Body of pancreas (tissue), 4 donors: ENCODE measurements around the gene RCCD1. TPM values are rescaled to one million over a fixed set of nuclear protein-coding genes. Genes with fewer than 3 reads are reported as not detected.
A peak's percentile ranks its signal among the peaks of the same experiment; 100 is the strongest.

Source experiments
- ATAC-seq: fragments of 150-250 bp; one replicate; pipeline ENCODE4 v1.9.1; 2016
- DNase-seq, 4 donors: peaks; one replicate each; pipeline ENCODE4 v3.0.0-alpha.2; 2019
- H3K27ac ChIP-seq, 4 donors: fragments of 200-600 bp; sonication (generic); 1 replicate in 3 of 4; 2 replicates in 1 of 4; pipeline versions ENCODE4 v1.5.1 to v1.6.1; 2016 to 2019; ENCODE audit warnings: mild to moderate bottlenecking in 1 of 4, mixed read lengths in 1 of 4, moderate library complexity in 1 of 4
- H3K27me3 ChIP-seq, 2 donors: fragments of 200-600 bp; sonication (generic); one replicate each; pipeline ENCODE4 v1.6.0; 2016; ENCODE audit warnings: mild to moderate bottlenecking in 1 of 2
- H3K36me3 ChIP-seq, 2 donors: fragments of 200-600 bp; sonication (generic); replicated peaks in 1 of 2; 2 replicates each; pipeline ENCODE4 v1.5.1; 2016; ENCODE audit warnings: low read depth in 2 of 2; ENCODE audit not compliant: insufficient read depth in 1 of 2
- H3K4me1 ChIP-seq: fragments of 200-600 bp; sonication (generic); one replicate; pipeline ENCODE4 v1.6.0; 2016
- H3K4me3 ChIP-seq, 2 donors: fragments of 200-600 bp; sonication (generic); 1 replicate in 1 of 2; 2 replicates in 1 of 2; pipeline ENCODE4 v1.5.1; 2016 to 2019
- H3K9me3 ChIP-seq, 3 donors: fragments of 200-600 bp; sonication (generic); 1 replicate in 2 of 3; 2 replicates in 1 of 3; pipeline ENCODE4 v1.5.1; 2016
- POLR2A ChIP-seq, 3 donors: fragments of 450-650 bp; IDR thresholded peaks; one replicate each; pipeline ENCODE4 v1.6.1; 2016; ENCODE audit warnings: antibody characterized with exemption in 3 of 3, mild to moderate bottlenecking in 2 of 3
- WGBS, 2 donors: methylation state at CpG; one replicate each; pipeline ENCODE4 v1.1.5; 2017; 5-methylcytosine and 5-hydroxymethylcytosine counted together
- intact Hi-C: fragments of 100-400 bp; cut with DNase I; formaldehyde crosslinking; loops from one replicate; pipeline ENCODE4 v1.15.1; 2023
- small RNA-seq: library from RNA; depleted of rRNA; stranded (forward); fragments of <200 nt; gene quantifications from one replicate; pipeline ENCODE3, GENCODE V24; 2016
- total RNA-seq, 2 donors: library from RNA; depleted of rRNA; stranded (reverse); fragments of >200 nt; gene quantifications; one replicate each; pipeline ENCODE4 v1.1.0, GENCODE V29; 2016
- TF ChIP-seq, protein P1 (sequence below), 7 experiments: fragments of 450-650 bp in 4 of 7; fragments of 200-600 bp in 3 of 7; sonication (generic) in 3 of 7; IDR thresholded peaks; one replicate each; pipeline ENCODE4 v1.5.1; 2016 to 2019; ENCODE audit warnings: antibody characterized with exemption in 7 of 7

Gene RCCD1
- total RNA-seq, 2 donors from 2014 or later: 13.7 to 21.4 TPM

DNA sequence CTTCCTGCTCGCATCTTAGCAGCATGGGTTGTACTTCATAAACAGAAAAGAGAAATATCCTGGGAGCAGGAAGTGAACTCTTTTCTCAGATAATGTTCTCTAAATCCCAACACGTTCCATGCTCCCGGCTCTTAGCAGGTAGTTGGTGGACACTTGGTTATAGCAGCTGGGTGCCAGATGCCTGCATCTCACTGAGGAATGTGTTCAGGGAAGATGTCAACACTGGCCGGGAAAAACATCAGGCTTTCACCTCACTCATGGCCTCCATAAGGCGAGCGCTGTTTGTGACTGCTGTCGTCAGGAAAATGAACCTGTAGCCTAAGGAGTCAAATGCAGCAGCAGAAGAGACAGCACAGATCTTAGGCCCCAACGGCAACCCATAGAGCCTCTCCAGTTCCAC lies 44.1 kb downstream of the RCCD1 start:
- TF ChIP-seq, protein P1, sequence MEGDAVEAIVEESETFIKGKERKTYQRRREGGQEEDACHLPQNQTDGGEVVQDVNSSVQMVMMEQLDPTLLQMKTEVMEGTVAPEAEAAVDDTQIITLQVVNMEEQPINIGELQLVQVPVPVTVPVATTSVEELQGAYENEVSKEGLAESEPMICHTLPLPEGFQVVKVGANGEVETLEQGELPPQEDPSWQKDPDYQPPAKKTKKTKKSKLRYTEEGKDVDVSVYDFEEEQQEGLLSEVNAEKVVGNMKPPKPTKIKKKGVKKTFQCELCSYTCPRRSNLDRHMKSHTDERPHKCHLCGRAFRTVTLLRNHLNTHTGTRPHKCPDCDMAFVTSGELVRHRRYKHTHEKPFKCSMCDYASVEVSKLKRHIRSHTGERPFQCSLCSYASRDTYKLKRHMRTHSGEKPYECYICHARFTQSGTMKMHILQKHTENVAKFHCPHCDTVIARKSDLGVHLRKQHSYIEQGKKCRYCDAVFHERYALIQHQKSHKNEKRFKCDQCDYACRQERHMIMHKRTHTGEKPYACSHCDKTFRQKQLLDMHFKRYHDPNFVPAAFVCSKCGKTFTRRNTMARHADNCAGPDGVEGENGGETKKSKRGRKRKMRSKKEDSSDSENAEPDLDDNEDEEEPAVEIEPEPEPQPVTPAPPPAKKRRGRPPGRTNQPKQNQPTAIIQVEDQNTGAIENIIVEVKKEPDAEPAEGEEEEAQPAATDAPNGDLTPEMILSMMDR (IDR thresholded peaks at IDR 0.05): no peak
- TF ChIP-seq POLR2A (IDR thresholded peaks at IDR 0.05): no peak
- 90 to 91% methylated on average over 8 of the region's 8 CpGs for WGBS, 2 donors

DNA sequence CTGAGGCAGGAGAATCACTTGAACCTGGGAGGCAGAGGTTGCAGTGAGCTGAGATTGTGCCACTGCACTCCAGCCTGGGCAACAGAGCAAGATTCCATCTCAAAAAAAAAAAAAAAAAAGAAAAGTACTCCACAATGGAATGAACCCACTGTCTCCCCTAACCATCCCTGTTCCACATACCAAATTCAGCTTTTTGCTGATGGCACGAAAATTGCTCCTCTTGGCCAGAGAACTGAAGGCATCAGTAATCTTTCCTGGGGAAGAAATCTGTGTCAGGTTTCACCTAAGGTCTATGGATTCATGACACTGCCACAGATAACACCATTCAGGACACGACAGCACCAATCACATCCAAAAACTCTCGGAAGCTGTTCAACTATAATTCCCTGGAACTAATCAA lies 46.5 kb downstream of the RCCD1 start:
- WGBS, 2 donors: 96 to 97% methylated on average over 3 of the region's 3 CpGs
- peaks cover 0 to 17% of the 10 kb centered on the region in 2 donors for H3K36me3 ChIP-seq
- no peaks in the 10 kb centered on the region for H3K9me3 ChIP-seq
- intact Hi-C loops: no loop called here
- H3K4me3 ChIP-seq: no peak overlapping the region
- no peak for ATAC-seq
- no peaks in the 10 kb centered on the region for H3K4me1 ChIP-seq
- DNase-seq: no peak
- H3K27ac ChIP-seq: no peak overlapping the region
- TF ChIP-seq POLR2A (IDR thresholded peaks at IDR 0.05): no peak
- TF ChIP-seq, protein P1 (IDR thresholded peaks at IDR 0.05): no peak
- H3K27me3 ChIP-seq: no peaks in the 10 kb centered on the region

More for the DNA sequence above, 44.1 kb downstream of the RCCD1 start:
- no peak for DNase-seq
- H3K27ac ChIP-seq: no peak overlapping the region
- H3K36me3 ChIP-seq: peaks cover 0 to 9% of the 10 kb centered on the region in 2 donors
- no peak overlapping the region for H3K4me3 ChIP-seq
- no peaks in the 10 kb centered on the region for H3K9me3 ChIP-seq
- H3K4me1 ChIP-seq: peaks cover 10% of the 10 kb centered on the region
- H3K27me3 ChIP-seq: no peaks in the 10 kb centered on the region
- no peak for ATAC-seq
- intact Hi-C loops: no loop called here

DNA sequence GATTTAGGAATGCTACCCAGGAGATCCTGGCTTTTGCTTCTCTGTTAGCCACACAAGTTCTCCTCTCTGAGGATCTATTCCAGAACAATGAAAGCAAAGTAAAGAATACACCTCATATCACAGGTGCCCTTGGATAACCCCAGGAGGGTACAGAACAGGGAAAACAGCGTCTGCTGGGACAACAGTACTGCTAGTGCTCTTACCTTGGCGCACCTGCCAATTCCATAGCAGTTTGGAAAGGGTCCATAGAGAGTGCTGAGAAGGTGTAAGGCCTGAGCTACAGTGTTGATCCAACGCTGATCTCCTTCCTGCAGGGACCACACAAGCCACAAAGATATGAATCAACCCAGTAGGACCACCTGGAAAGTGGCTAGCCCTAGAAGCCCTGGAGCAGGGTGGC lies 52.6 kb downstream of the RCCD1 start:
- Histone ChIP-seq H3K27ac (no peak overlapping the region), H3K27me3 (no peaks in the 10 kb centered on the region), H3K4me1 (peaks cover 16% of the 10 kb centered on the region), H3K9me3 (no peaks in the 10 kb centered on the region), H3K4me3 (no peak overlapping the region), H3K36me3 (peaks cover 5 to 21% of the 10 kb centered on the region in 2 donors)
- 66 to 76% methylated on average over 3 of the region's 3 CpGs for WGBS, 2 donors
- TF ChIP-seq POLR2A (IDR thresholded peaks at IDR 0.05): no peak
- TF ChIP-seq, protein P1 (IDR thresholded peaks at IDR 0.05): no peak
- DNase-seq: peak in 2 of 4 donors; percentile 3 to 44
- ATAC-seq: no peak
- intact Hi-C loops: no loop called here

Small RNAs within 50 kb of the gene (small RNA-seq; reads per million reads assigned to genes)
- not detected for gene RF00019

Other genes starting within 250 kb of the RCCD1 start
- gene BLM, start 237.5 kb upstream of the RCCD1 start, total RNA-seq: 1 to 10 TPM in 1 of 2 donors, under 1 TPM in 1; 0.26 to 1.3 TPM
- gene FURIN, start 86.3 kb upstream of the RCCD1 start, total RNA-seq: 100 to 1,000 TPM in 1 of 2 donors, 10 to 100 TPM in 1; 88.0 to 112 TPM
- gene FES, start 70.4 kb upstream of the RCCD1 start, total RNA-seq: 10 to 100 TPM; 16.9 to 24.4 TPM
- gene MAN2A2, start 51.6 kb upstream of the RCCD1 start, total RNA-seq: 100 to 1,000 TPM in 1 of 2 donors, 10 to 100 TPM in 1; 78.9 to 138 TPM
- gene HDDC3, start 22.3 kb upstream of the RCCD1 start, total RNA-seq: 10 to 100 TPM; 13.8 to 14.5 TPM
- 10 to 100 TPM; 42.8 to 85.0 TPM for gene UNC45A, start 19.6 kb upstream of the RCCD1 start, total RNA-seq
- gene PRC1, start 39.7 kb downstream of the RCCD1 start, total RNA-seq: 10 to 100 TPM in 1 of 2 donors, 1 to 10 TPM in 1; 9.1 to 11.5 TPM
- gene VPS33B, start 67.7 kb downstream of the RCCD1 start, total RNA-seq: 10 to 100 TPM in 1 of 2 donors, 1 to 10 TPM in 1; 8.3 to 10.5 TPM
- 10 to 100 TPM in 1 of 2 donors, under 1 TPM in 1; 0.78 to 20.4 TPM for gene SV2B, start 145.4 kb downstream of the RCCD1 start, total RNA-seq